GM12892 (cell line): ENCODE data around the gene CAB39L.

Source experiments
- POLR2A ChIP-seq: IDR thresholded peaks from 2 replicates; pipeline ENCODE4 v1.6.1; 2011; ENCODE audit warnings: low read depth, low read length, control low read depth
- POLR2AphosphoS5 ChIP-seq: IDR thresholded peaks from 2 replicates; pipeline ENCODE4 v1.6.1; 2011; ENCODE audit warnings: low read depth, low read length, control low read depth

DNA sequence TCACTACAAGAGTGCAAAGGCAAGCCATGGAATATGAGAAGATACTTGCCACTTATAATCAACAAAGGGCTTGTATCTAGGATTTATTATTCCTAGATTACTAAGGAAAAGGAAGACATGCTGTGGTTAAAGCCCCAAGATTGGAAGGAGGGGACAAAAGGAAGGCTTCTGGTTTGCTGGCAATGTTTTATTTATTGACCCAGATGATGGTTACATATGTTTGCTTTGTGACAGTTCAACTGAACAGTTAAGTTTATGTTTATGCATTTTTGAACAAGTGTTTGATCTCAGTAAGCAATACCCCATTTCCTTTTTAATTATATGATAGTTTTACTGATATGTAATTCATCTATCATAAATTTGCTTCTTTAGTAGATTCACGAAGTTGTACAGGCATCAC lies 155.9 kb downstream of the CAB39L start:
- TF ChIP-seq POLR2A = no peak
- TF ChIP-seq POLR2AphosphoS5 = no peak
